HEK293 (cell line): ENCODE results near the gene RWDD4.

Source experiments
- CTCF ChIA-PET: fragments of 350-600 bp; formaldehyde crosslinking; extraction: SDS; loops from one replicate; lab custom pipeline; 2021; ENCODE audit warnings: antibody characterized with exemption; lab: Yijun Ruan, JAX
- POLR2A ChIA-PET: fragments of 300-600 bp; formaldehyde crosslinking; extraction: SDS; loops from one replicate; lab custom pipeline; 2020; ENCODE audit warnings: antibody characterized with exemption, inconsistent platforms; lab: Yijun Ruan, JAX
- H3K27ac ChIP-seq: fragments of 200-500 bp; sonication (Bioruptor generic); 2 replicates; pipeline ENCODE4 v1.5.1; 2014; ENCODE audit warnings: low read depth, low read length, control low read depth, inconsistent platforms; ENCODE audit errors: extremely low read depth
- H3K36me3 ChIP-seq, 2 experiments: fragments of 200-500 bp in 1 of 2; sonication (Bioruptor generic) in 1 of 2; 1 replicate in 1 of 2; 2 replicates in 1 of 2; pipeline ENCODE4 v1.5.1; 2014 to 2017; ENCODE audit warnings: inconsistent platforms in 2 of 2, low read length in 2 of 2; ENCODE audit not compliant: control insufficient read depth in 2 of 2, insufficient read depth in 1 of 2
- H3K4me1 ChIP-seq: fragments of 200-500 bp; sonication (Bioruptor generic); 2 replicates; pipeline ENCODE4 v1.5.1; 2014; ENCODE audit warnings: mild to moderate bottlenecking, low read length, inconsistent platforms; ENCODE audit not compliant: control insufficient read depth, insufficient read depth
- H3K4me3 ChIP-seq: 2 replicates; pipeline ENCODE4 v1.5.1; 2011; ENCODE audit warnings: low read depth, mild to moderate bottlenecking, control low read depth, low read length, moderate library complexity
- H3K9me3 ChIP-seq: fragments of 200-500 bp; sonication (Bioruptor generic); 2 replicates; pipeline ENCODE4 v1.5.1; 2014; ENCODE audit warnings: low read depth, low read length, inconsistent platforms; ENCODE audit not compliant: control insufficient read depth, insufficient read depth
- ATF2 ChIP-seq: fragments of 450-650 bp; formaldehyde crosslinking; IDR thresholded peaks from 2 replicates; pipeline ENCODE4 v1.5.1; 2016; ENCODE audit warnings: missing biosample characterization, missing genetic modification characterization, low read depth
- EGR2 ChIP-seq: fragments of 450-650 bp; formaldehyde crosslinking; IDR thresholded peaks from 2 replicates; pipeline ENCODE4 v1.5.1; 2016; ENCODE audit warnings: low read depth, missing biosample characterization, missing genetic modification characterization
- ELK4 ChIP-seq: IDR thresholded peaks from 2 replicates; pipeline ENCODE4 v1.6.1; 2011; ENCODE audit warnings: mild to moderate bottlenecking, low read depth, low read length, borderline replicate concordance
- HOXA7 ChIP-seq: sonication (generic); formaldehyde crosslinking; IDR thresholded peaks from 2 replicates; pipeline ENCODE4 v1.8.1; 2022; ENCODE audit warnings: missing genetic modification reagents, borderline replicate concordance
- KLF7 ChIP-seq: fragments of 450-650 bp; formaldehyde crosslinking; IDR thresholded peaks from 2 replicates; pipeline ENCODE4 v1.5.1; 2016; ENCODE audit warnings: missing biosample characterization, missing genetic modification characterization, borderline replicate concordance
- SP7 ChIP-seq: fragments of 450-650 bp; formaldehyde crosslinking; IDR thresholded peaks from 2 replicates; pipeline ENCODE4 v1.5.1; 2016; ENCODE audit warnings: missing biosample characterization, missing genetic modification characterization
- ZBTB21 ChIP-seq: fragments of 450-650 bp; formaldehyde crosslinking; IDR thresholded peaks from 2 replicates; pipeline ENCODE4 v1.5.1; 2017; ENCODE audit warnings: missing biosample characterization, missing genetic modification characterization
- ZBTB48 ChIP-seq: fragments of 450-650 bp; formaldehyde crosslinking; IDR thresholded peaks from 2 replicates; pipeline ENCODE4 v1.5.1; 2016; ENCODE audit warnings: missing biosample characterization, missing genetic modification characterization
- ZBTB49 ChIP-seq: fragments of 450-650 bp; formaldehyde crosslinking; IDR thresholded peaks from 2 replicates; pipeline ENCODE4 v1.5.1; 2016; ENCODE audit warnings: missing biosample characterization, missing genetic modification characterization, low read depth
- ZBTB7A ChIP-seq: fragments of 450-650 bp; formaldehyde crosslinking; IDR thresholded peaks from 2 replicates; pipeline ENCODE4 v1.5.1; 2016; ENCODE audit warnings: low read depth, missing biosample characterization, missing genetic modification characterization
- ZNF112 ChIP-seq: fragments of 450-650 bp; formaldehyde crosslinking; IDR thresholded peaks from 2 replicates; pipeline ENCODE4 v1.5.0; 2017; ENCODE audit warnings: missing biosample characterization, missing genetic modification characterization
- ZNF223 ChIP-seq: fragments of 450-650 bp; formaldehyde crosslinking; IDR thresholded peaks from 2 replicates; pipeline ENCODE4 v1.5.1; 2016; ENCODE audit warnings: missing biosample characterization, missing genetic modification characterization
- ZNF23 ChIP-seq: fragments of 450-650 bp; formaldehyde crosslinking; IDR thresholded peaks from 2 replicates; pipeline ENCODE4 v1.5.1; 2016; ENCODE audit warnings: missing biosample characterization, missing genetic modification characterization, borderline replicate concordance
- ZNF311 ChIP-seq: fragments of 450-650 bp; formaldehyde crosslinking; IDR thresholded peaks from 2 replicates; pipeline ENCODE4 v1.5.1; 2017; ENCODE audit warnings: missing biosample characterization, missing genetic modification characterization, borderline replicate concordance
- ZNF488 ChIP-seq: fragments of 450-650 bp; formaldehyde crosslinking; IDR thresholded peaks from 2 replicates; pipeline ENCODE4 v1.5.1; 2016; ENCODE audit warnings: missing biosample characterization, missing genetic modification characterization
- ZNF518A ChIP-seq: fragments of 450-650 bp; formaldehyde crosslinking; conservative IDR thresholded peaks from 2 replicates; pipeline ENCODE4 v1.5.1; 2016; ENCODE audit warnings: low read depth, missing biosample characterization, missing genetic modification characterization
- ZNF624 ChIP-seq: fragments of 450-650 bp; formaldehyde crosslinking; IDR thresholded peaks from 2 replicates; pipeline ENCODE4 v1.5.1; 2017; ENCODE audit warnings: missing biosample characterization, missing genetic modification characterization
- ZNF660 ChIP-seq: fragments of 450-650 bp; IDR thresholded peaks from 2 replicates; pipeline ENCODE4 v1.5.1; 2018; ENCODE audit warnings: missing biosample characterization, mild to moderate bottlenecking, missing genetic modification characterization
- ZNF670 ChIP-seq: fragments of 450-650 bp; formaldehyde crosslinking; IDR thresholded peaks from 2 replicates; pipeline ENCODE4 v1.5.1; 2016; ENCODE audit warnings: missing biosample characterization, missing genetic modification characterization, low read depth
- ZNF692 ChIP-seq: fragments of 450-650 bp; formaldehyde crosslinking; IDR thresholded peaks from 2 replicates; pipeline ENCODE4 v1.5.1; 2016; ENCODE audit warnings: missing biosample characterization, missing genetic modification characterization

The RWDD4 gene

GRCh38 chr4:183609151-183609550, 49.8 kb downstream of the RWDD4 start:
- no peak for TF ChIP-seq ZBTB49 (tag by site-specific recombination)
- TF ChIP-seq ATF2 (tag by site-specific recombination), result no peak
- no peak for TF ChIP-seq ZNF624
- no peak for TF ChIP-seq KLF7
- no peak for TF ChIP-seq ZNF518A (tag by site-specific recombination)
- TF ChIP-seq ZNF660 (tag by site-specific recombination), result no peak
- H3K9me3 ChIP-seq, result no peaks in the 10 kb centered on the region
- H3K36me3 ChIP-seq, result no peaks in the 10 kb centered on the region
- ChIA-PET POLR2A (no interaction called here), CTCF (interaction anchor here (0.6 kb wide), 1 partner anchor 130 kb away, joined by 3 read pairs; no protein-coding TSS in a partner anchor)
- no peak overlapping the region for H3K27ac ChIP-seq
- no peak overlapping the region for H3K4me3 ChIP-seq
- no peaks in the 10 kb centered on the region for H3K4me1 ChIP-seq

GRCh38 chr4:183607894-183608293, 51.1 kb downstream of the RWDD4 start:
- POLR2A ChIA-PET, result no interaction called here
- no peaks in the 10 kb centered on the region for H3K36me3 ChIP-seq
- CTCF ChIA-PET, result no interaction called here
- no peaks in the 10 kb centered on the region for H3K9me3 ChIP-seq
- no peak overlapping the region for H3K4me3 ChIP-seq
- no peak for TF ChIP-seq ZBTB7A (tag by site-specific recombination)
- TF ChIP-seq ELK4, result no peak
- no peak for TF ChIP-seq ZNF311 (tag by site-specific recombination)
- no peak for TF ChIP-seq ZBTB48
- no peak for TF ChIP-seq ZNF692 (tag by site-specific recombination)
- no peak for TF ChIP-seq ZNF223 (tag by site-specific recombination)
- no peak for TF ChIP-seq ZNF660 (tag by site-specific recombination)
- TF ChIP-seq SP7 (tag by site-specific recombination), result no peak
- TF ChIP-seq ZBTB21, result no peak
- TF ChIP-seq EGR2 (tag by site-specific recombination), result no peak
- TF ChIP-seq ZNF670 (tag by site-specific recombination), result no peak
- no peak for TF ChIP-seq ZNF112 (tag by site-specific recombination)
- TF ChIP-seq ZNF488 (tag by site-specific recombination), result no peak
- no peak for TF ChIP-seq HOXA7 (CRISPR knock-in tag)
- no peak for TF ChIP-seq ZNF23 (tag by site-specific recombination)
- H3K27ac ChIP-seq, result no peak overlapping the region
- H3K4me1 ChIP-seq, result no peaks in the 10 kb centered on the region
